Measurements from ENCODE around the gene RAP1GDS1.

GRCh38 chr4:98423009-98423408 lies 161.8 kb downstream of the RAP1GDS1 start:
- TF ChIP-seq, protein P1, sequence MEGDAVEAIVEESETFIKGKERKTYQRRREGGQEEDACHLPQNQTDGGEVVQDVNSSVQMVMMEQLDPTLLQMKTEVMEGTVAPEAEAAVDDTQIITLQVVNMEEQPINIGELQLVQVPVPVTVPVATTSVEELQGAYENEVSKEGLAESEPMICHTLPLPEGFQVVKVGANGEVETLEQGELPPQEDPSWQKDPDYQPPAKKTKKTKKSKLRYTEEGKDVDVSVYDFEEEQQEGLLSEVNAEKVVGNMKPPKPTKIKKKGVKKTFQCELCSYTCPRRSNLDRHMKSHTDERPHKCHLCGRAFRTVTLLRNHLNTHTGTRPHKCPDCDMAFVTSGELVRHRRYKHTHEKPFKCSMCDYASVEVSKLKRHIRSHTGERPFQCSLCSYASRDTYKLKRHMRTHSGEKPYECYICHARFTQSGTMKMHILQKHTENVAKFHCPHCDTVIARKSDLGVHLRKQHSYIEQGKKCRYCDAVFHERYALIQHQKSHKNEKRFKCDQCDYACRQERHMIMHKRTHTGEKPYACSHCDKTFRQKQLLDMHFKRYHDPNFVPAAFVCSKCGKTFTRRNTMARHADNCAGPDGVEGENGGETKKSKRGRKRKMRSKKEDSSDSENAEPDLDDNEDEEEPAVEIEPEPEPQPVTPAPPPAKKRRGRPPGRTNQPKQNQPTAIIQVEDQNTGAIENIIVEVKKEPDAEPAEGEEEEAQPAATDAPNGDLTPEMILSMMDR (optimal IDR thresholded peaks at IDR 0.05 in 1 of 3, IDR thresholded peaks at IDR 0.05 in 1 of 3, conservative IDR thresholded peaks at IDR 0.05 in 1 of 3; ENCODE audit: extremely low read depth in 1 of 3, insufficient read depth in 2 of 3, low read length in 3 of 3): no peak
- no peak for TF ChIP-seq EZH2 (IDR thresholded peaks at IDR 0.05; ENCODE audit: low read length)
